ACC112 (cell line): ENCODE results near the gene GLDN.
A peak's percentile ranks its signal among the peaks of the same experiment; 100 is the strongest.

Experiments
- H2AFZ ChIP-seq: fragments of 200-600 bp; sonication (generic); one replicate; pipeline ENCODE4 v1.6.0; 2017; ENCODE audit warnings: antibody characterized with exemption, low read length; ENCODE audit not compliant: unreplicated experiment
- H3K27ac ChIP-seq: fragments of 200-600 bp; sonication (generic); 2 replicates; pipeline ENCODE4 v1.5.1; 2014; ENCODE audit warnings: low read depth, mild to moderate bottlenecking, antibody characterized with exemption, low read length, moderate library complexity
- H3K27me3 ChIP-seq: fragments of 200-600 bp; sonication (generic); 2 replicates; pipeline ENCODE4 v1.6.1; 2014; ENCODE audit warnings: mild to moderate bottlenecking, antibody characterized with exemption, low read length, moderate library complexity, mixed read lengths; ENCODE audit not compliant: insufficient read depth
- H3K36me3 ChIP-seq: fragments of 200-600 bp; sonication (generic); 2 replicates; pipeline ENCODE4 v1.6.1; 2016; ENCODE audit warnings: mild to moderate bottlenecking, antibody characterized with exemption, low read length, moderate library complexity, mixed read lengths; ENCODE audit not compliant: insufficient read depth
- H3K4me1 ChIP-seq: fragments of 200-600 bp; sonication (generic); one replicate; pipeline ENCODE4 v1.6.1; 2016; ENCODE audit warnings: low read length, mixed read lengths; ENCODE audit not compliant: insufficient read depth, unreplicated experiment, control insufficient read depth
- H3K4me3 ChIP-seq: fragments of 200-600 bp; sonication (generic); 2 replicates; pipeline ENCODE4 v1.5.1; 2014; ENCODE audit warnings: mild to moderate bottlenecking, low read depth, low read length
- H3K79me2 ChIP-seq: fragments of 200-600 bp; sonication (generic); one replicate; pipeline ENCODE4 v1.6.0; 2016; ENCODE audit warnings: low read length; ENCODE audit not compliant: control insufficient read depth, unreplicated experiment, insufficient read depth

GLDN gene

DNA sequence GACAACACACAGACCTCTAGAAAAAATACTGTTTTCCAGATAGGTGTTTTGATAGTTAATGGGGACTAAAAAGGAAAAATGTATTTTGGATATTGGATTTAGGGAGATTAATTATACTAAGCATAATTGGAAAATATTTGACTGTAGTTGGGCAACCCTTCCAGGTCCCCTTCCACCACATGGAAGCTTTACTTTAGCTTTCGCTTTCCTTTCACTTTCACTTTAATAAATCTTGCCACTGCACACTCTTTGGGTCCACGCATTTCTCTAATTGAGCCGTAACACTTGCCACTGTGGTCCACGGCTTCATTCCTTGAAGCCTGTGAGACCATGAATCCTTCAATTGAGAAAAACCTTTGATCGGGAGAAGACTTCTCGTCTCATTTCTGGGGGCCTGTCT lies 15.5 kb downstream of the GLDN start:
- H3K4me1 ChIP-seq = no peaks in the 10 kb centered on the region
- H3K36me3 ChIP-seq = no peaks in the 10 kb centered on the region
- H3K4me3 ChIP-seq = no peak overlapping the region
- H3K27me3 ChIP-seq = no peaks in the 10 kb centered on the region
- H3K27ac ChIP-seq = no peak overlapping the region
- H2AFZ ChIP-seq = peak overlapping the region; percentile 76
- H3K79me2 ChIP-seq = no peaks in the 10 kb centered on the region

DNA sequence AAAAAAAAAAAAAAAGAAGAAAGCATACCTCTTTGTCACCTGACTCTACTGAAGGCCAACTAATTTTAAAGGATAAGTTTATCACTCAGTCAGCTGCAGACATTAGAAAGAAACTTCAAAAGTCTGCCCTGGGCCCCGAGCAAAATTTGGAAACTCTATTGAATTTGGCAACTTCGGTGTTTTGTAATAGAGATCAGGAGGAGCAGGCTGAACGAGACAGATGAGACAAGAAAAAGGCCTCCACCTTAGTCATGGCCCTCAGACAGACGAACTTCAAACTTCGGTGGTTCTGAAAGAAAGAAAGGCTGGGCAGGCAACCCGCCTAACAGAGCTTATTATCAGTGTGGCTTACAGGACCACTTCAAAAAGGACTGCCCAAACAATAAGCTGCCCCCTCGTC lies 18.5 kb downstream of the GLDN start:
- no peak overlapping the region for H3K27ac ChIP-seq

GRCh38 chr15:51363383-51363782 lies 21.9 kb downstream of the GLDN start:
- H3K36me3 ChIP-seq = no peaks in the 10 kb centered on the region
- H3K27me3 ChIP-seq = peaks cover 6% of the 10 kb centered on the region; the same call in 1 of the 2 replicates
- no peak overlapping the region for H2AFZ ChIP-seq
- H3K4me1 ChIP-seq = peaks cover 3% of the 10 kb centered on the region
- no peak overlapping the region for H3K4me3 ChIP-seq
- no peak overlapping the region for H3K27ac ChIP-seq
- no peaks in the 10 kb centered on the region for H3K79me2 ChIP-seq

More for the DNA sequence above, 18.5 kb downstream of the GLDN start:
- no peaks in the 10 kb centered on the region for H3K36me3 ChIP-seq
- no peaks in the 10 kb centered on the region for H3K4me1 ChIP-seq
- no peaks in the 10 kb centered on the region for H3K79me2 ChIP-seq
- no peak overlapping the region for H2AFZ ChIP-seq
- H3K27me3 ChIP-seq = peaks cover 6% of the 10 kb centered on the region; the same call in 1 of the 2 replicates
- H3K4me3 ChIP-seq = no peak overlapping the region

GRCh38 chr15:51365417-51365816 lies 24.0 kb downstream of the GLDN start:
- peaks cover 18% of the 10 kb centered on the region for H3K4me1 ChIP-seq
- H2AFZ ChIP-seq = no peak overlapping the region
- no peaks in the 10 kb centered on the region for H3K36me3 ChIP-seq
- H3K27ac ChIP-seq = no peak overlapping the region
- H3K4me3 ChIP-seq = no peak overlapping the region
- no peaks in the 10 kb centered on the region for H3K79me2 ChIP-seq
- H3K27me3 ChIP-seq = peaks cover 6% of the 10 kb centered on the region; the same call in 1 of the 2 replicates

GRCh38 chr15:51366071-51366470 lies 24.6 kb downstream of the GLDN start:
- Histone ChIP-seq H3K27ac (no peak overlapping the region), H2AFZ (no peak overlapping the region)

GRCh38 chr15:51366920-51367319 lies 25.5 kb downstream of the GLDN start:
- H3K4me3 ChIP-seq = no peak overlapping the region
- H3K27ac ChIP-seq = no peak overlapping the region
- no peak overlapping the region for H2AFZ ChIP-seq
- no peaks in the 10 kb centered on the region for H3K36me3 ChIP-seq
- H3K4me1 ChIP-seq = peaks cover 18% of the 10 kb centered on the region
- H3K79me2 ChIP-seq = no peaks in the 10 kb centered on the region
- H3K27me3 ChIP-seq = peaks cover 6% of the 10 kb centered on the region; the same call in 1 of the 2 replicates

More at GRCh38 chr15:51366071-51366470, 24.6 kb downstream of the GLDN start:
- no peaks in the 10 kb centered on the region for H3K79me2 ChIP-seq
- H3K36me3 ChIP-seq = no peaks in the 10 kb centered on the region
- H3K4me3 ChIP-seq = no peak overlapping the region
- H3K27me3 ChIP-seq = peaks cover 6% of the 10 kb centered on the region; the same call in 1 of the 2 replicates
- H3K4me1 ChIP-seq = peaks cover 18% of the 10 kb centered on the region

GRCh38 chr15:51367322-51367976 lies 26.0 kb downstream of the GLDN start:
- H3K4me3 ChIP-seq = no peak overlapping the region
- H2AFZ ChIP-seq = no peak overlapping the region
- peaks cover 6% of the 10 kb centered on the region; the same call in 1 of the 2 replicates for H3K27me3 ChIP-seq
- no peaks in the 10 kb centered on the region for H3K79me2 ChIP-seq
- H3K4me1 ChIP-seq = peaks cover 18% of the 10 kb centered on the region
- no peak overlapping the region for H3K27ac ChIP-seq
- no peaks in the 10 kb centered on the region for H3K36me3 ChIP-seq

DNA sequence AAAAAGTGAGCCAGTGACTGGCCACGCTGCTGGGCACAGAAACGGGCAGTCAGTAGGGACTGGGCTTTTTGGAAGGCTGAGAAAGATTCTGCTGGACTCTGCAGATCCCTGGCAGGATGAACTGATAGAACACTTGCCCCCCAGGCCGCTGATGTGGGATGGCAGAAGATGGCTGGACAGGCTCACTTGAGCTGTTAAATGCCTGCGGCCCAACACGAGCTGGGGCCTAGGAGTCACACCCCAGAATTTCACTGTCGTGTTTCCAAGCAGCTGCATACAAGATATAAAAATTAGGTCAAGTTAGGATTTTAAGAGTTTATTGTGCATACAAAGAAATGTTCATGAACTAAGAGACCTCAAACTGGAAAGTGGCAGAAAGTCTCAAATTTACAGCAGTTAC lies 26.9 kb downstream of the GLDN start:
- Histone ChIP-seq H3K27ac (peak overlapping the region; percentile 53), H2AFZ (no peak overlapping the region)

GRCh38 chr15:51368751-51369450 lies 27.4 kb downstream of the GLDN start:
- Histone ChIP-seq H2AFZ (peak overlapping the region; percentile 17), H3K79me2 (no peaks in the 10 kb centered on the region), H3K27ac (peak overlapping the region; percentile 53), H3K4me3 (no peak overlapping the region; the same call in 1 of the 2 replicates), H3K36me3 (no peaks in the 10 kb centered on the region), H3K27me3 (0 out of 2 replicates have a peak, but pooled peaks cover 2% of the 10 kb centered on the region), H3K4me1 (peaks cover 18% of the 10 kb centered on the region)

More for the DNA sequence above, 26.9 kb downstream of the GLDN start:
- Histone ChIP-seq H3K4me3 (no peak overlapping the region), H3K36me3 (no peaks in the 10 kb centered on the region), H3K27me3 (0 out of 2 replicates have a peak, but pooled peaks cover 6% of the 10 kb centered on the region), H3K4me1 (peaks cover 18% of the 10 kb centered on the region), H3K79me2 (no peaks in the 10 kb centered on the region)

- H3K79me2 ChIP-seq = no peaks in the 10 kb centered on the region
- no peak overlapping the region for H3K4me3 ChIP-seq
- H3K27ac ChIP-seq = peak overlapping the region; percentile 53
- H3K27me3 ChIP-seq = no peaks in the 10 kb centered on the region
- peaks cover 18% of the 10 kb centered on the region for H3K4me1 ChIP-seq
- H3K36me3 ChIP-seq = no peaks in the 10 kb centered on the region
- H2AFZ ChIP-seq = peak overlapping the region; percentile 17
Measured at GRCh38 chr15:51369451-51369761, 28.0 kb downstream of the GLDN start.

- peaks cover 22% of the 10 kb centered on the region for H3K4me1 ChIP-seq
- H3K27ac ChIP-seq = no peak overlapping the region
- H3K36me3 ChIP-seq = no peaks in the 10 kb centered on the region
- no peaks in the 10 kb centered on the region for H3K79me2 ChIP-seq
- no peaks in the 10 kb centered on the region for H3K27me3 ChIP-seq
- no peak overlapping the region for H3K4me3 ChIP-seq
- H2AFZ ChIP-seq = no peak overlapping the region
Measured at GRCh38 chr15:51371266-51371665, 29.8 kb downstream of the GLDN start.
